Measurements from ENCODE around the gene GUCY1A1.

GRCh38 chr4:155703486-155704247 is 37.0 kb downstream of the GUCY1A1 start:
- TF ChIP-seq, protein P1, sequence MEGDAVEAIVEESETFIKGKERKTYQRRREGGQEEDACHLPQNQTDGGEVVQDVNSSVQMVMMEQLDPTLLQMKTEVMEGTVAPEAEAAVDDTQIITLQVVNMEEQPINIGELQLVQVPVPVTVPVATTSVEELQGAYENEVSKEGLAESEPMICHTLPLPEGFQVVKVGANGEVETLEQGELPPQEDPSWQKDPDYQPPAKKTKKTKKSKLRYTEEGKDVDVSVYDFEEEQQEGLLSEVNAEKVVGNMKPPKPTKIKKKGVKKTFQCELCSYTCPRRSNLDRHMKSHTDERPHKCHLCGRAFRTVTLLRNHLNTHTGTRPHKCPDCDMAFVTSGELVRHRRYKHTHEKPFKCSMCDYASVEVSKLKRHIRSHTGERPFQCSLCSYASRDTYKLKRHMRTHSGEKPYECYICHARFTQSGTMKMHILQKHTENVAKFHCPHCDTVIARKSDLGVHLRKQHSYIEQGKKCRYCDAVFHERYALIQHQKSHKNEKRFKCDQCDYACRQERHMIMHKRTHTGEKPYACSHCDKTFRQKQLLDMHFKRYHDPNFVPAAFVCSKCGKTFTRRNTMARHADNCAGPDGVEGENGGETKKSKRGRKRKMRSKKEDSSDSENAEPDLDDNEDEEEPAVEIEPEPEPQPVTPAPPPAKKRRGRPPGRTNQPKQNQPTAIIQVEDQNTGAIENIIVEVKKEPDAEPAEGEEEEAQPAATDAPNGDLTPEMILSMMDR (IDR thresholded peaks at IDR 0.05; ENCODE audit: insufficient read depth, low read depth, low read length) = no peak
- no peak for TF ChIP-seq EZH2 (IDR thresholded peaks at IDR 0.05; ENCODE audit: insufficient read depth, low read length)
